ENCODE data around the gene FILIP1. TPM values are rescaled to one million over a fixed set of nuclear protein-coding genes. Genes with fewer than 3 reads are reported as not detected.

Gene FILIP1, protein sequence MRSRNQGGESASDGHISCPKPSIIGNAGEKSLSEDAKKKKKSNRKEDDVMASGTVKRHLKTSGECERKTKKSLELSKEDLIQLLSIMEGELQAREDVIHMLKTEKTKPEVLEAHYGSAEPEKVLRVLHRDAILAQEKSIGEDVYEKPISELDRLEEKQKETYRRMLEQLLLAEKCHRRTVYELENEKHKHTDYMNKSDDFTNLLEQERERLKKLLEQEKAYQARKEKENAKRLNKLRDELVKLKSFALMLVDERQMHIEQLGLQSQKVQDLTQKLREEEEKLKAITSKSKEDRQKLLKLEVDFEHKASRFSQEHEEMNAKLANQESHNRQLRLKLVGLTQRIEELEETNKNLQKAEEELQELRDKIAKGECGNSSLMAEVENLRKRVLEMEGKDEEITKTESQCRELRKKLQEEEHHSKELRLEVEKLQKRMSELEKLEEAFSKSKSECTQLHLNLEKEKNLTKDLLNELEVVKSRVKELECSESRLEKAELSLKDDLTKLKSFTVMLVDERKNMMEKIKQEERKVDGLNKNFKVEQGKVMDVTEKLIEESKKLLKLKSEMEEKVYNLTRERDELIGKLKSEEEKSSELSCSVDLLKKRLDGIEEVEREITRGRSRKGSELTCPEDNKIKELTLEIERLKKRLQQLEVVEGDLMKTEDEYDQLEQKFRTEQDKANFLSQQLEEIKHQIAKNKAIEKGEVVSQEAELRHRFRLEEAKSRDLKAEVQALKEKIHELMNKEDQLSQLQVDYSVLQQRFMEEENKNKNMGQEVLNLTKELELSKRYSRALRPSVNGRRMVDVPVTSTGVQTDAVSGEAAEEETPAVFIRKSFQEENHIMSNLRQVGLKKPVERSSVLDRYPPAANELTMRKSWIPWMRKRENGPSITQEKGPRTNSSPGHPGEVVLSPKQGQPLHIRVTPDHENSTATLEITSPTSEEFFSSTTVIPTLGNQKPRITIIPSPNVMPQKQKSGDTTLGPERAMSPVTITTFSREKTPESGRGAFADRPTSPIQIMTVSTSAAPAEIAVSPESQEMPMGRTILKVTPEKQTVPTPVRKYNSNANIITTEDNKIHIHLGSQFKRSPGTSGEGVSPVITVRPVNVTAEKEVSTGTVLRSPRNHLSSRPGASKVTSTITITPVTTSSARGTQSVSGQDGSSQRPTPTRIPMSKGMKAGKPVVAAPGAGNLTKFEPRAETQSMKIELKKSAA (N-terminal part only)
- total RNA-seq, result 0.29 and 0.83 TPM in 2 replicates

DNA sequence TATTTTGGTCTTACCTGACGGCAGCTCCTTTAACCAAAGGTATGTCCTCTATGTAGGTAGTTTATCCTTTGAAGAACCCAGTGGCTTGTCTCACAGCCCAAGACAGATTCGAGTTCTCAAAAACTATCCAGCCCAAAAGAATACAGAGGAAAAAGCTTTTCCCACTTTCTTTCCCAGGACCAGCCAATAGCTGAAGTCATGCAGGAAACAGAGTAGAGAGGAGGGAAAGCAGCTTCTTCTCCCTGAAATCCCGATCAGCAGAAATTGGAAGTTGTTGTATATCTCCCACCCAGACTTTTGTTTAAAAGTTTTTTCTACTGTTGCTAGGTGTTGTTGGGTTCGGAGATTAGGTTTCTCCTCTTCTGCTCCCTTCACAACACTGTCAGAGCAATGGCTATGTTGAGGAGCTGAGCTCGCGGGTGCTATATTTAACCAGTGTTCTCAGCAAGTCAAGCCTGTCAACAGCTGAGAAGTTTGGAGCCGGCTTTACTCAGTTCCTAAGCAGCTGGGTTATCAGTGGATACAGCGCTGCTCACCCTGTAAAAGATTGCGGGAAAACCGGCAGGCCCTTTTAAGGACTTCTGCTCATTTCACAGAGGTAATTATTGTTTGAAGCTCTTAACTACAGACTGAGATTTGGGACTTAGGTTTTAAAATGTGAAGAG lies at the start of gene FILIP1:
FILIP1 (minus strand) TSS at position 401 of the 665 bp plus-strand sequence. CDS start 78,828 bp downstream, outside the sequence.

DNA sequence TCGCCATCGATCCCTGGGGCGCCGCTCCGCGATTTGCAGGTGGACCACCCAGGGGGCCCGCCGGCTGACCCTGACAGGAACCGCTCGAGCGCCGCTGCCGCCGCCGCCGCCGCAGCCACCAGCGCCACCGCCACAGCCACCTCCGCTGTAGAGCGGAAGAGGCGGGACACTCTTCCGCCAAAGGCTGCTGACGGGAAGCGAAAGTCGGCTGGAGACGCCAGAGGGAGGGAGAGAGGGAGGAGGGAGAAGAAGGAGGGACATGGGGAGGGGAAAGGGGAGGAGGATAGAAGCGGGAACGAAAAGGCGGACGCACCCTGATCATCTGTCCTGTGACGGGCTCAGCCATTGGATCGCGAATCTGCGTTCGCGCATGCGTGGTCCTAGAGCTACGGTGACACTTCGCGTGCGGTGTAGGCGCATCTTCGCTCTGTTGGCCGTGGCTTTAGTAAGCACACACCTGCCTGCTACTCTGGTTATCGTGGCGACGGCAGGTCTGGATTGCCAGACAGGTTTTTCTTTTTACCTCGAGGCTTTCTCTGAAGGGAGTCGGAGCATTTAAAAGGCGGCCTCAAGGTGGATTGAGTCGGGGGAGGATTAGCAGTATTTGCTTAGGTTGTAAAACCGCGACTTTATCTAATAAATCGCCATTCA lies 208.8 kb downstream of the FILIP1 start, which contains the start of gene TMEM30A:
TMEM30A (minus strand) TSS at position 161 of the 651 bp plus-strand sequence; CDS start at position 7, 154 bp downstream.

DNA sequence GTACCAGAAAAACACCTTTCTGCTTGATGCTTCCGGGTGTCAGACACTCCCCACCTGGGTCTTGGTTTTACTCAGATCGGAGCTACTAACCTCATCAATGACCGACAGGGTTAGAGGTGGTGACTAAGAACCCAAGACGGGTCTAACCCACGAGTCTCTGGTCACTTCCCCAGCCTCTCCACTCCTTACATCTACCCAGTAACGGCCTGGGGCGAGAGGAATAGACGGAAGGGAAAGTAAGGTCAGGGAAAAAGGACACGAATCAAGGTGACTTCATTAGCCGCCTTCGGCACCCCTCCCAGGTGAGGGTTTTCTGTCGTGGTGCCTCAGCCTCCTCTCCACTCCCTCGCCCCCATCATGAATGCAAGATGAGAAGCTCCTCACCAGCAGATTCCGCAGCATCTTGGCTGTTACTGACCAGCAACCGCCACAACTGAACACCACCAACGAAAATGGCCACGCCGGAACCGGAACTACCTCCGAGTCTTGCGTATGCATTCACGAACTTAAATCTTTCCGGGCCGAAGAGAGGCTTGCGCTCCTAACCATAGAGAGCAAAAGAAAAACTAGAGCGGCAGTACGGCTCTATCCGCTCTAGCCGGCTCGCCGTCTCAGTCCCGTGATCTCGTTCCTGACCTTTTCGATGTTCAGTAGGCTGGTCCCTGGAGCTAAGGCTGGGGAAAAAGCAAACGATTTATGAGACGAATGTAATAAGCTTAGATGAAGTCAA lies 250.1 kb downstream of the FILIP1 start, which contains the start of gene COX7A2:
COX7A2 (minus strand) TSS at position 469 of the 730 bp plus-strand sequence; CDS start at position 402, 67 bp downstream.

Other genes starting within 250 kb of the FILIP1 start
- 68.5 and 190 TPM in 2 replicates for gene COX7A2, start 250.0 kb downstream of the FILIP1 start, total RNA-seq
- gene TMEM30A, start 209.0 kb downstream of the FILIP1 start, total RNA-seq, result 172 and 185 TPM in 2 replicates
- gene SENP6, start 108.1 kb upstream of the FILIP1 start, total RNA-seq, result 58.9 and 76.6 TPM in 2 replicates

Measured in smooth muscle cell of trachea (primary cell).